Neural crest cell (in vitro differentiated cells): Measurements from ENCODE around the gene HGD. TPM values are rescaled to one million over a fixed set of nuclear protein-coding genes. Genes with fewer than 3 reads are reported as not detected.

Experiments used
- DNase-seq: peaks from one replicate; pipeline ENCODE4 v3.0.0; 2021; ENCODE audit warnings: low read depth, mixed read lengths, low spot score
- H3K27ac Mint-ChIP-seq: one replicate; pipeline ENCODE4 v1.8.0; 2021; ENCODE audit warnings: mild to moderate bottlenecking, mixed read lengths; ENCODE audit not compliant: unreplicated experiment
- H3K27me3 Mint-ChIP-seq: 2 replicates; pipeline ENCODE4 v1.8.0; 2021; ENCODE audit warnings: low read depth, mild to moderate bottlenecking, mixed read lengths
- H3K36me3 Mint-ChIP-seq: 2 replicates; pipeline ENCODE4 v1.8.0; 2021; ENCODE audit warnings: low read depth, mild to moderate bottlenecking, mixed read lengths
- H3K4me1 Mint-ChIP-seq: 2 replicates; pipeline ENCODE4 v1.8.0; 2021; ENCODE audit warnings: mixed read lengths
- H3K4me3 Mint-ChIP-seq: one replicate; pipeline ENCODE4 v1.8.0; 2021; ENCODE audit warnings: mild to moderate bottlenecking, mixed read lengths
- H3K9me3 Mint-ChIP-seq: 2 replicates; pipeline ENCODE4 v1.8.0; 2021; ENCODE audit warnings: mixed read lengths
- total RNA-seq: library from RNA; stranded (reverse); gene quantifications from 2 replicates; pipeline ENCODE4 v1.2.1, GENCODE V29; 2021
- TF ChIP-seq, protein P1 (sequence below): fragments of 200-600 bp; sonication (generic); conservative IDR thresholded peaks from 2 replicates; pipeline ENCODE4 v1.5.0; 2021; ENCODE audit warnings: antibody characterized with exemption, mild to moderate bottlenecking

The HGD gene
- total RNA-seq, 1 donor from 2014 or later: 1.2 TPM

GRCh38 chr3:120637851-120638559 is 44.0 kb downstream of the HGD start:
- no peaks in the 10 kb centered on the region for H3K27me3 Mint-ChIP-seq
- H3K4me1 Mint-ChIP-seq: no peaks in the 10 kb centered on the region
- H3K9me3 Mint-ChIP-seq: peaks cover 6% of the 10 kb centered on the region
- H3K4me3 Mint-ChIP-seq: no peak overlapping the region
- H3K36me3 Mint-ChIP-seq: no peaks in the 10 kb centered on the region
- H3K27ac Mint-ChIP-seq: no peak overlapping the region
- DNase-seq: no peak
- TF ChIP-seq, protein P1, sequence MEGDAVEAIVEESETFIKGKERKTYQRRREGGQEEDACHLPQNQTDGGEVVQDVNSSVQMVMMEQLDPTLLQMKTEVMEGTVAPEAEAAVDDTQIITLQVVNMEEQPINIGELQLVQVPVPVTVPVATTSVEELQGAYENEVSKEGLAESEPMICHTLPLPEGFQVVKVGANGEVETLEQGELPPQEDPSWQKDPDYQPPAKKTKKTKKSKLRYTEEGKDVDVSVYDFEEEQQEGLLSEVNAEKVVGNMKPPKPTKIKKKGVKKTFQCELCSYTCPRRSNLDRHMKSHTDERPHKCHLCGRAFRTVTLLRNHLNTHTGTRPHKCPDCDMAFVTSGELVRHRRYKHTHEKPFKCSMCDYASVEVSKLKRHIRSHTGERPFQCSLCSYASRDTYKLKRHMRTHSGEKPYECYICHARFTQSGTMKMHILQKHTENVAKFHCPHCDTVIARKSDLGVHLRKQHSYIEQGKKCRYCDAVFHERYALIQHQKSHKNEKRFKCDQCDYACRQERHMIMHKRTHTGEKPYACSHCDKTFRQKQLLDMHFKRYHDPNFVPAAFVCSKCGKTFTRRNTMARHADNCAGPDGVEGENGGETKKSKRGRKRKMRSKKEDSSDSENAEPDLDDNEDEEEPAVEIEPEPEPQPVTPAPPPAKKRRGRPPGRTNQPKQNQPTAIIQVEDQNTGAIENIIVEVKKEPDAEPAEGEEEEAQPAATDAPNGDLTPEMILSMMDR: no peak

DNA sequence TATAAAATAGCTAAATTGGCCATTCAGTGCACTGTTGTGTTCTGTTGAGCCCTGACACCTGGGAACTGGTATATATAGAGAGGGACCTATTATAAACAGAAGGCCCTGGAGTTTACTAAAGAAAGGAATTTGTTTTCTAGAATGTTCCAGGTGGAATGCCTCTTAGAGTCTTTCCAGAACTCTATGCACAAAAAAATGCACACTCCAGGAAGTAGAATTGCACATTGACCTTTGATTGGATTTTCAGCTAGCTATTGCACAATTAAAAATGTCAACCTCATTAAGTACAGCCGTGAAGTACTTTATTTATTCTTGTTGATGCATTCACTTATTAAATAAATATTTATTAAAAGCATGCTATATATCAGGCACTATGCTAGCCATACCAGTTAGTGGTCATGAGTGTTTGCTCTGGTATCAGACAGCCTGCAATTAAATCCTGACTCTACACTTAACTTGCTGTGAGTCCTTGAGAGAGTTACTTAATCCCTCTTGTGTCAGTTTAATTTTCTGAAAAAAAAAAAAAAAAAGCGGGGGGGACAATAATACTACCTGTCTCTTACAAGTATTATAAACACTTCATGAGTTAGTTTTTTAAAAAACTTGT is 45.1 kb downstream of the HGD start:
- TF ChIP-seq, protein P1: no peak
- no peak overlapping the region for H3K27ac Mint-ChIP-seq
- no peak overlapping the region for H3K4me3 Mint-ChIP-seq
- no peak for DNase-seq
- H3K36me3 Mint-ChIP-seq: no peaks in the 10 kb centered on the region
- no peaks in the 10 kb centered on the region for H3K4me1 Mint-ChIP-seq
- H3K9me3 Mint-ChIP-seq: peaks cover 6% of the 10 kb centered on the region
- no peaks in the 10 kb centered on the region for H3K27me3 Mint-ChIP-seq

GRCh38 chr3:120634539-120634938 is 47.5 kb downstream of the HGD start:
- H3K9me3 Mint-ChIP-seq: peaks cover 6% of the 10 kb centered on the region
- H3K27ac Mint-ChIP-seq: no peak overlapping the region

DNA sequence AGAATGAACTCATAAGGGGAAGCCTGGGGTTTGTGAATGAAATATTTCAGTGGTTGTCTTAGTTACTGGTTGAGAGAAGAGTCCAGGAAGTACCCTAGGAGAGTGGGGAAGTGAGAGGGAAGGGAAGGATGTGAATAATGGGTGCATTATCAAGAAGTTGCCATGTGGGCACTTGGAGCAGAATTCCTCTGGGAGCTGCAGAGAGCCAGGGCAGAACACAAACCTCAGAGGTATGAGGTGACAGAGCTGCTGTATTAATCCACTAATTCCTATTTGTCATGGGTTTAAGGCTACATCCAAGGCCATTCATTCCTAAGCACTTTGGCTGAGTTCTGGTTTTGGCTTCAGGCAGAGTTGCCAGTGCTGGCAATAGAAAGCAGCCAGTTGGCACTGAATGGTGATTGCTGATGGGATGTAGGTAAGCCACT is 56.9 kb downstream of the HGD start:
- no peak for DNase-seq
- H3K4me1 Mint-ChIP-seq: peaks cover 13% of the 10 kb centered on the region
- H3K4me3 Mint-ChIP-seq: no peak overlapping the region
- H3K27ac Mint-ChIP-seq: no peak overlapping the region
- H3K27me3 Mint-ChIP-seq: no peaks in the 10 kb centered on the region
- no peaks in the 10 kb centered on the region for H3K9me3 Mint-ChIP-seq
- no peaks in the 10 kb centered on the region for H3K36me3 Mint-ChIP-seq
- TF ChIP-seq, protein P1: no peak

More at GRCh38 chr3:120634539-120634938, 47.5 kb downstream of the HGD start:
- no peaks in the 10 kb centered on the region for H3K36me3 Mint-ChIP-seq
- no peaks in the 10 kb centered on the region for H3K4me1 Mint-ChIP-seq
- H3K4me3 Mint-ChIP-seq: no peak overlapping the region
- no peak for DNase-seq
- TF ChIP-seq, protein P1: no peak
- no peaks in the 10 kb centered on the region for H3K27me3 Mint-ChIP-seq

DNA sequence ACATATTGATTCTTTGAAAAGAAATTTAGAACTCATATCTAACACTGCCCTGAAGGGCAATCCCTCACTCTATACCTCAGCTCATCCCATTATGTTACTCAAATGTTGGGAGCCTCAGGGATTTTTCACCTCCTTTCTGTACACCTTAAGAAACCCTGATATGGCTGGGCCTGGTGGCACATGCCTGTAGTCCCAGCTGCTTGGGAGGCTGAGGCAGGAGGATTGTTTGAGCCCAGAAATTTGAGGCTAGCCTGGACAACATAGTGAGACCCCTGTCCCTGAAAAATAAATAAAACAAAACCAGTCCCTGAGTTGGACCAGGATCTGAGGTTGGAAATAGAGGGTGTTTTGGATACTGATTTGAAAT is 58.3 kb downstream of the HGD start:
- H3K4me1 Mint-ChIP-seq: peaks cover 13% of the 10 kb centered on the region
- H3K27ac Mint-ChIP-seq: no peak overlapping the region
- H3K27me3 Mint-ChIP-seq: no peaks in the 10 kb centered on the region
- no peaks in the 10 kb centered on the region for H3K36me3 Mint-ChIP-seq
- no peaks in the 10 kb centered on the region for H3K9me3 Mint-ChIP-seq
- no peak for DNase-seq
- TF ChIP-seq, protein P1: no peak
- H3K4me3 Mint-ChIP-seq: no peak overlapping the region
